Measurements from ENCODE around the gene SRSF4. TPM values are rescaled to one million over a fixed set of nuclear protein-coding genes. Genes with fewer than 3 reads are reported as not detected.

SRSF4 gene
- total and polyA plus RNA-seq, 9 of the 15 experiments (the other 6 are each of a cell fraction or from before 2014, with no cell fraction given) = 15.9 to 132 (median 82.0) TPM

DNA sequence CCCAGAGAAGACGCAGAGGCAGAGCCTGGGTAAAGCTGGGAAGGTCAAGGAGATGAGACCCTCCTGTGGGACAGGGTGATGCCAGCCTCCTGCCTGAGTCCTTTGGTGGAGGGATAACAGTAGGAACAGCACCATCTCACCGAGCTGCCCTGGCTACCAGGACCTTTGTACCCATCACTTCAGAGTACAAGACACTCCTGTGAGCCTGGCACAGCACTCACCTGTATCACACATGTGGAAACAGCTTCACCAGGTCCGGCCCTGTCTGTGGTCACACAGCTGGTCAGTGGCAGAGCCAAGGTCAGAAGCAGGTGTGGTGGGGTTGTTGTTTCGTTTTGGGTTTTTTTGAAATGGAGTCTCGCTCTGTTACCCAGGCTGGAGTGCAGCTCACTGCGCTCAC, 53.0 kb downstream of the SRSF4 start (continued):
- TF ChIP-seq SAFB2 (IDR thresholded peaks at IDR 0.05; ENCODE audit: borderline replicate concordance, low read depth, low read length, severe bottlenecking) (no peak), SRSF3 (IDR thresholded peaks at IDR 0.05; ENCODE audit: insufficient read depth, low read length) (no peak), LEF1 (IDR thresholded peaks at IDR 0.05) (no peak), PTBP1 (IDR thresholded peaks at IDR 0.05; ENCODE audit: low read depth, low read length) (no peak)

DNA sequence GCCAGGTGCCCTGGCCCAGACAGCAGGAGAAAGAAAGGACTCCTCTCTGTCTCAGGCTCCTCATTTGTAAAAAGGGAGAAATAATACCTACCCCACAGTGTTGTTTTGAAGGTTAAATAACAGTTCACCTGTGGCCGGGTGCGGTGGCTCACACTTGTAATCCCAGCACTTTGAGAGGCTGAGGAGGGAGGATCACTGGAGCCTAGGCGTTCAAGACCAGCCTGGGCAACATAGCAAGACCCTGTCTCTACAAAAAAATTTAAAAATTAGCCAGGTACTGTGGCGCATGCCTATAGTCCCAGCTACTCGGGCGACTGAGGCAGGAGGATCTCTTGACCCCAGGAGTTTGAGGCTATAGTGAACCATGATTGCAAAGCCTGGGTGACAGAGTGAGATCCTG, 55.5 kb downstream of the SRSF4 start:
- no peak for ATAC-seq
- WGBS (ENCODE audit: insufficient coverage, low coverage, missing lambda C conversion rate) = 76% methylated on average over 6 of the region's 6 CpGs
- H3K9ac ChIP-seq (ENCODE audit: insufficient read depth in 1 of 2, low read depth in 2 of 2, low read length in 2 of 2) = 0 out of 4 replicates have a peak overlapping the region, but pooled peaks of 1 of the 2 experiments have one; percentile 88
- BruUV-seq (replicated peaks) = no TSS peak
- H3K4me1 ChIP-seq (replicated peaks in 1 of 2; ENCODE audit: control insufficient read depth in 2 of 2, insufficient read depth in 2 of 2, low read length in 2 of 2) = peaks cover 6 to 38% of the 10 kb centered on the region in 2 experiments; a peak in 4 of 5 replicates
- POLR2A ChIA-PET = interaction anchor here (1.1 to 1.6 kb wide), 3 partner anchors 7 to 31 kb away, joined by 3 to 5 read pairs (median 4); no protein-coding TSS in a partner anchor
- H3K9me3 ChIP-seq (replicated peaks; ENCODE audit: control insufficient read depth, insufficient read depth, low read depth, low read length) = no peaks in the 10 kb centered on the region
- H3K79me2 ChIP-seq (ENCODE audit: control insufficient read depth, insufficient read depth, low read length) = no peaks in the 10 kb centered on the region
- no peak overlapping the region for H3K4me2 ChIP-seq (ENCODE audit: insufficient read depth, low read length)
- no peak overlapping the region for H3K27ac ChIP-seq (ENCODE audit: extremely low read depth, low read depth, low read length)
- DNase-seq (ENCODE audit: extremely low read depth in 1 of 4, low spot score in 3 of 4) = no peak
- no peak overlapping the region for H2AFZ ChIP-seq (ENCODE audit: low read depth, low read length)
- TF ChIP-seq, protein P1, sequence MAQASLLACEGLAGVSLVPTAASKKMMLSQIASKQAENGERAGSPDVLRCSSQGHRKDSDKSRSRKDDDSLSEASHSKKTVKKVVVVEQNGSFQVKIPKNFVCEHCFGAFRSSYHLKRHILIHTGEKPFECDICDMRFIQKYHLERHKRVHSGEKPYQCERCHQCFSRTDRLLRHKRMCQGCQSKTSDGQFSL (CRISPR knock-in tag; IDR thresholded peaks at IDR 0.05) = no peak
- TF ChIP-seq, protein P1 (tag; IDR thresholded peaks at IDR 0.05) = no peak
- TF ChIP-seq ELF4 (CRISPR knock-in tag; IDR thresholded peaks at IDR 0.05) (no peak), KDM1A (IDR thresholded peaks at IDR 0.05) (0 out of 4 replicates have a peak, but pooled peaks of 1 of the 2 experiments have one; percentile 13), ZNF121 (CRISPR knock-in tag; conservative IDR thresholded peaks at IDR 0.05) (peak; percentile 79), SAP30 (IDR thresholded peaks at IDR 0.05; ENCODE audit: borderline replicate concordance, insufficient read depth, low read depth, low read length, poor library complexity, severe bottlenecking) (no peak), POLR2G (IDR thresholded peaks at IDR 0.05; ENCODE audit: low read depth, low read length) (no peak)
- in situ Hi-C loops (cut with MboI) (no loop called here), intact Hi-C loops (cut with micrococcal nuclease) (no loop called here)
- no peak for FAIRE-seq
- H3K9me1 ChIP-seq (ENCODE audit: control insufficient read depth, insufficient read depth, low read length) = no peaks in the 10 kb centered on the region
- H3K36me3 ChIP-seq (ENCODE audit: control insufficient read depth, insufficient read depth, low read length) = no peaks in the 10 kb centered on the region
- no peaks in the 10 kb centered on the region for H3K27me3 ChIP-seq (ENCODE audit: control insufficient read depth in 2 of 2, insufficient read depth in 2 of 2, low read length in 2 of 2)
- H4K20me1 ChIP-seq (replicated peaks; ENCODE audit: control insufficient read depth, insufficient read depth, low read length) = no peaks in the 10 kb centered on the region
- no peak overlapping the region for H3K4me3 ChIP-seq
- CTCF ChIA-PET (ENCODE audit: low intra/inter-chr PET ratio) = no interaction called here

Measured in K562 (cell line).